Mesothelial cell of epicardium (in vitro differentiated cells): ENCODE measurements around the gene UBXN10. TPM values are rescaled to one million over a fixed set of nuclear protein-coding genes. Genes with fewer than 3 reads are reported as not detected.

ENCODE experiments used
- DNase-seq, 2 experiments: peaks; one replicate each; pipeline ENCODE4 v3.0.0; 2021; ENCODE audit warnings: low spot score in 2 of 2; ENCODE audit not compliant: unreplicated experiment in 2 of 2
- H3K27ac Mint-ChIP-seq: 2 replicates; pipeline ENCODE4 v1.8.0; 2021; ENCODE audit warnings: mixed read lengths
- H3K27me3 Mint-ChIP-seq: 2 replicates; pipeline ENCODE4 v1.8.0; 2021; ENCODE audit warnings: low read depth, mixed read lengths
- H3K36me3 Mint-ChIP-seq: 2 replicates; pipeline ENCODE4 v1.8.0; 2021; ENCODE audit warnings: mixed read lengths
- H3K4me1 Mint-ChIP-seq: 2 replicates; pipeline ENCODE4 v1.8.0; 2021; ENCODE audit warnings: mixed read lengths
- H3K4me3 Mint-ChIP-seq: 2 replicates; pipeline ENCODE4 v1.8.0; 2021; ENCODE audit warnings: mild to moderate bottlenecking, moderate library complexity, mixed read lengths
- H3K9me3 Mint-ChIP-seq: 2 replicates; pipeline ENCODE4 v1.8.0; 2021; ENCODE audit warnings: mixed read lengths
- total RNA-seq: library from RNA; stranded (reverse); gene quantifications from 3 replicates; pipeline ENCODE4 v1.2.1, GENCODE V29; 2021
- TF ChIP-seq, protein P1 (sequence below): fragments of 200-600 bp; sonication (generic); IDR thresholded peaks from one replicate; pipeline ENCODE4 v1.5.0; 2021; ENCODE audit warnings: antibody characterized with exemption; ENCODE audit not compliant: unreplicated experiment

UBXN10 gene
- total RNA-seq, 1 donor from 2014 or later, result 2.3 TPM

- peaks cover 33% of the 10 kb centered on the region for H3K4me1 Mint-ChIP-seq
- TF ChIP-seq, protein P1, sequence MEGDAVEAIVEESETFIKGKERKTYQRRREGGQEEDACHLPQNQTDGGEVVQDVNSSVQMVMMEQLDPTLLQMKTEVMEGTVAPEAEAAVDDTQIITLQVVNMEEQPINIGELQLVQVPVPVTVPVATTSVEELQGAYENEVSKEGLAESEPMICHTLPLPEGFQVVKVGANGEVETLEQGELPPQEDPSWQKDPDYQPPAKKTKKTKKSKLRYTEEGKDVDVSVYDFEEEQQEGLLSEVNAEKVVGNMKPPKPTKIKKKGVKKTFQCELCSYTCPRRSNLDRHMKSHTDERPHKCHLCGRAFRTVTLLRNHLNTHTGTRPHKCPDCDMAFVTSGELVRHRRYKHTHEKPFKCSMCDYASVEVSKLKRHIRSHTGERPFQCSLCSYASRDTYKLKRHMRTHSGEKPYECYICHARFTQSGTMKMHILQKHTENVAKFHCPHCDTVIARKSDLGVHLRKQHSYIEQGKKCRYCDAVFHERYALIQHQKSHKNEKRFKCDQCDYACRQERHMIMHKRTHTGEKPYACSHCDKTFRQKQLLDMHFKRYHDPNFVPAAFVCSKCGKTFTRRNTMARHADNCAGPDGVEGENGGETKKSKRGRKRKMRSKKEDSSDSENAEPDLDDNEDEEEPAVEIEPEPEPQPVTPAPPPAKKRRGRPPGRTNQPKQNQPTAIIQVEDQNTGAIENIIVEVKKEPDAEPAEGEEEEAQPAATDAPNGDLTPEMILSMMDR, result no peak
- peaks cover under 1% of the 10 kb centered on the region for H3K36me3 Mint-ChIP-seq
- peak overlapping the region; percentile 23 for H3K27ac Mint-ChIP-seq
- no peak for DNase-seq
- H3K4me3 Mint-ChIP-seq, result peak overlapping the region; percentile 76
- H3K27me3 Mint-ChIP-seq, result peaks cover 25% of the 10 kb centered on the region
- H3K9me3 Mint-ChIP-seq, result no peaks in the 10 kb centered on the region
Observed at GRCh38 chr1:20187103-20187812, 1.4 kb downstream of the UBXN10 start.

- no peak for DNase-seq
- peaks cover 33% of the 10 kb centered on the region for H3K4me1 Mint-ChIP-seq
- TF ChIP-seq, protein P1, result no peak
- H3K27me3 Mint-ChIP-seq, result peaks cover 27% of the 10 kb centered on the region
- no peaks in the 10 kb centered on the region for H3K9me3 Mint-ChIP-seq
- H3K36me3 Mint-ChIP-seq, result peaks cover 3% of the 10 kb centered on the region
- no peak overlapping the region for H3K4me3 Mint-ChIP-seq
- peak overlapping the region; percentile 8 for H3K27ac Mint-ChIP-seq
Observed at GRCh38 chr1:20187813-20188454, 2.0 kb downstream of the UBXN10 start.

DNA sequence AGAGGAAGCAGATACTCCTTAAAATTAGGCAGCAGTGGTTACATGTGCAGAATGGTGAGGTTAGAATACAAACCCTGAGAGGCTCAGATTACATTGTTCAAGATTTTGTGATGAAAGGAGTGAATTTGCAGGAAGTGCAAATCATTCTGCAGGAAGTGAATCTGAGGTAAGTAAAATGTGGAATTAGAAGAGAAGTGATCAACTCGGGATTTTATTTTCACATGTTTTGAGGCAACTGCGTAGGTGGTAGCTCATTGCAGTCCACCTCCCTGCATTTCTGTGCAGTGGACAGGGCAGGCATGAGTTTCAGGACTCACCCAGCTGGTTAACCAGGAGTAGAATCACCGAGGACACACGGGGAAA, 2.5 kb downstream of the UBXN10 start:
- TF ChIP-seq, protein P1, result no peak

GRCh38 chr1:20189664-20190063, 3.8 kb downstream of the UBXN10 start:
- TF ChIP-seq, protein P1, result no peak
- Mint-ChIP-seq H3K4me1 (peaks cover 36% of the 10 kb centered on the region), H3K9me3 (no peaks in the 10 kb centered on the region), H3K27ac (no peak overlapping the region), H3K4me3 (no peak overlapping the region), H3K27me3 (peaks cover 25% of the 10 kb centered on the region), H3K36me3 (peaks cover 3% of the 10 kb centered on the region)
- DNase-seq, result no peak

More for the DNA sequence above, 2.5 kb downstream of the UBXN10 start:
- H3K4me1 Mint-ChIP-seq, result peaks cover 33% of the 10 kb centered on the region
- no peaks in the 10 kb centered on the region for H3K9me3 Mint-ChIP-seq
- no peak overlapping the region for H3K27ac Mint-ChIP-seq
- H3K27me3 Mint-ChIP-seq, result peaks cover 27% of the 10 kb centered on the region
- no peak for DNase-seq
- H3K4me3 Mint-ChIP-seq, result no peak overlapping the region
- H3K36me3 Mint-ChIP-seq, result peaks cover 3% of the 10 kb centered on the region

GRCh38 chr1:20190256-20191160, 4.6 kb downstream of the UBXN10 start:
- Mint-ChIP-seq H3K9me3 (no peaks in the 10 kb centered on the region), H3K4me1 (peaks cover 38% of the 10 kb centered on the region), H3K27me3 (peaks cover 25% of the 10 kb centered on the region), H3K36me3 (peaks cover 3% of the 10 kb centered on the region), H3K27ac (no peak overlapping the region), H3K4me3 (no peak overlapping the region)
- TF ChIP-seq, protein P1, result no peak
- DNase-seq, result no peak
